ENCODE results near the gene ZNF268.

- TF ChIP-seq CTCF (IDR thresholded peaks at IDR 0.05; ENCODE audit: insufficient read depth, low read length) (no peak), REST (IDR thresholded peaks at IDR 0.05; ENCODE audit: insufficient replicate concordance, low read depth) (no peak), POLR2AphosphoS5 (IDR thresholded peaks at IDR 0.05; ENCODE audit: low read depth) (no peak), SPI1 (IDR thresholded peaks at IDR 0.05; ENCODE audit: borderline replicate concordance, low read depth) (no peak), GABPA (IDR thresholded peaks at IDR 0.05; ENCODE audit: low read depth) (no peak)
Observed at GRCh38 chr12:133236144-133236543, 54.8 kb downstream of the ZNF268 start.

All from HL-60 (cell line).